ENCODE results near the gene ACTN2.

Gene ACTN2

DNA sequence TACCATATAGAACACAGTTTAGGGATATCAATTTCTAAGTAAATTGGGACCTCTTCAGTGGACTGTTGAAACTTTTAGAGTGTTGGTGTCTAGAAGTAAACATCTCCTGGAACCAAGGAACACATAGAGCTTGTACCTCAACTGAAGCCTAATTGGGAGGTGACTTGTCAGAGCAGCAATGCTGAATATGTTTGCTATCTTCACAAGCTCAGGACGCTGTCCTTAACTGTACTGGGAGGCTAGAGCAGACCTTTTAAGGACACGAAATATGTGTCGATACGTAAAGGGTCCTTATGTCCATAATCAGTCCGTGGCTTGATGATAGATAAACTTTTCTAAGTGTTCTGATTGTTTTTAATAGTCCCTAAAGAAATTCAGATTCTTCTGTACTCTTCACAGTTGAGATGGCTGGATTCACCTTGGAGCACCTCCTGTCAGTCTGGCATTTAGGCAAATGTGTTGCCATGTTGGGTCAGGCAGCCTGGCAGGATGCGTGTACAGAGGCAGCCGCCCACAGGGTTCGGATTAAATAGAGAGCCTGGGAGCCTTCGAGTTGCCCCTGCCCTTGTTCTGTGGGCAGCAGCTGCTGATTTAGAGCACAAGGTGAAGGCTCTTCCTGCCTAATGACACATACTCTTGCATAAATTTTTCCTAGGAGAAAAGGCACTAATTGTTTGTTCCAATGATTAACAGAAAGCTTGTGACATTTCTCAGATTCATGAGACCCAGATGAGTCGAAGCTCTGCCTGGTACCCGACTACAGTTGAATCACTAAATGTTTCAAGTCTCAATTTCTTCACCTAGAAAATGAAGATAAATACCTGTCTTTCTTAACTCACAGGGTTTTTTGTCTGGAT is 3.6 kb downstream of the ACTN2 start:
- DNase-seq (ENCODE audit: extremely low read depth in 1 of 2, low read depth in 1 of 2), result no peak

- DNase-seq (ENCODE audit: extremely low read depth in 1 of 2, low read depth in 1 of 2), result no peak
Observed at GRCh38 chr1:236691348-236691747, 5.0 kb downstream of the ACTN2 start.

GRCh38 chr1:236692128-236692527 is 5.8 kb downstream of the ACTN2 start:
- no peak for DNase-seq (ENCODE audit: extremely low read depth in 1 of 2, low read depth in 1 of 2)

GRCh38 chr1:236692742-236693141 is 6.4 kb downstream of the ACTN2 start:
- DNase-seq (ENCODE audit: extremely low read depth in 1 of 2, low read depth in 1 of 2), result no peak

DNA sequence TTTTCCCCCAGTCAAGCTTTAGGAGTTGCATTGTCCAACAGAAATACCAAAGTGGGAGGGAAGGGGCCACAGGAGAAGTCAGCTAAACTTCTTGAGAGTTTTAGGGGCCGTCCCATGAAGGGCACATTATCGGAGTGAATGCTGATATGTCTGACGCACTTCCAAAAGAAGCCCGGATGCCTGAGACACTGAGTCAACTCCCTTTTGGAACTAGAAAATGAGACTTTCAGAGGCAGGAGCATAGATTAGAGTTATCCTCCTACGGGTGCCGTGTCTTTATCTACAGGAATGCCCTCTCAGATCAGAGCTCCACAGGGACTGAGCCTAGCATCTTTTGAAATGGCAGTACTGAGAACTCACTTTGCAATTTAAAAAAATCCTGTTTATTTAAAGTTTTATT is 13.1 kb downstream of the ACTN2 start:
- no peak for DNase-seq (ENCODE audit: extremely low read depth in 1 of 2, low read depth in 1 of 2)

GRCh38 chr1:236700903-236701302 is 14.6 kb downstream of the ACTN2 start:
- DNase-seq (ENCODE audit: extremely low read depth in 1 of 2, low read depth in 1 of 2), result no peak

- DNase-seq (ENCODE audit: extremely low read depth in 1 of 2, low read depth in 1 of 2), result no peak
Observed at GRCh38 chr1:236701782-236702181, 15.5 kb downstream of the ACTN2 start.

DNA sequence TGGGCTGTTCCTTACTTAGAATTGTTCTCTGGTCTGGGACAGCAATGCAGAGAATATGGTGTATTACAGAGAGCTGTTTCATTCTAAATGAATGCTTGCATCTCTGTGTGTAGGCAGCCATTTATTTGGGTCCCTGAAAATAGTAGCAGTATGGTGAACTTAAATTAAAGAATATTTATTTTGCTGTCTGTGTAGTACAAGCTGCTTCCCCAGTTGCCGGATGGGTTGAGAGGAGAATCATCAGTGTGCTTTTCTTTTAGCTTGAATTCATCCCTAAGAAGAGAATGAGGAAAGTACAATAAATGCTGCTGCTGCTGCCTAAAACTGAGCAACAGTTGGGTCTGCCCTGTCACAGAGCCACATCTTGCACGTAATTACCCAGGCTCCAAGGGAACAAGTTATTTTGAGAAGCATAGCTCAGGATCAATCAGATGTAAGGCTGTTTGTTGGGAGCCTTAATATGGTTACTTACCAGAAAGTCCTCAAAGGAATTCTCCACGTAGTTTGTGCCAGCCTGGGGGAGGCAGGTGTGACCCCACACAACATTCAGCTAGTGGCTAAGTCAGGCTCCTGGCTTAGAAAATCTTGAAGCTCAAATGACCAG is 16.6 kb downstream of the ACTN2 start:
- DNase-seq (ENCODE audit: extremely low read depth in 1 of 2, low read depth in 1 of 2), result no peak

DNA sequence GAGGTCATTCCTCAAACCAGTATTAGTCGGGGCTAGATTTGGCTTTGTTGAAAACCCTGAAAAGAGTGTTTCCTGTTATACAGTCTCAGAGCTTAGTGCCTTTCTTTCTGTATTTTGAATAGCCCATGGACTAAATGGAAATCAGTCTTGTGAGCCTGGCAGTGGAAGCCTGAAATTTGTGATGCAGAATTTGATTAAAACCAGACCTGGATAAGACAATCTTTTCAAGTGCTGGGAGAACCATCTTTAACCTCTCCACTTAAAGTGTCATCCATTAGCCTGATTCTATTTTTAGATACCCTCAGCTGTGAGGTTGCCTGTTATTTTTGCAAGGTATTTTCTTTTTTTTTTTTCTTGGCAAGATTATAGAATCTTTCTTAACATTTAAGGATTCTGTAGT is 19.5 kb downstream of the ACTN2 start:
- DNase-seq (ENCODE audit: extremely low read depth in 1 of 2, low read depth in 1 of 2), result no peak

- DNase-seq (ENCODE audit: extremely low read depth in 1 of 2, low read depth in 1 of 2), result no peak
Observed at GRCh38 chr1:236706183-236706582, 19.9 kb downstream of the ACTN2 start.

GRCh38 chr1:236710328-236710892 is 24.1 kb downstream of the ACTN2 start:
- DNase-seq (ENCODE audit: extremely low read depth in 1 of 2, low read depth in 1 of 2), result no peak

DNA sequence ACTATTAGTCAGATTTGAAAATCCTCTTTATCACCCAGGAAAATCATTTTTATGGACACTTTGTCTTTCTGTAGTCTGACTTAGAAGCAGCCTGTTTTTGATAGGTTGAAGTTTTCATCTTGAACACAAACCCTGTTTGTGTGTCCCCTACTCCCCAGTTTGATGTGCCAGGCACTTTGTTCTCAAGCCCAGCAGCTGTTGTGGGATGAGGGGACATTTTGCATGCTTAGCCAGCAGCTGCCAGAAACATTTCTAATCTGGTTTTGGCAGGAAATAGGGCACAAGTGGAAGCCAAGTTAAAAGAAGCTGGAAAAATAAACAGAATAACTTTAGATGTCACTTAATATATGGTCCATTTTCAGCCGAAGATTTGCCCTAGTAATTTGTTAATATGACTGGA is 29.9 kb downstream of the ACTN2 start:
- no peak for DNase-seq (ENCODE audit: extremely low read depth in 1 of 2, low read depth in 1 of 2)

DNA sequence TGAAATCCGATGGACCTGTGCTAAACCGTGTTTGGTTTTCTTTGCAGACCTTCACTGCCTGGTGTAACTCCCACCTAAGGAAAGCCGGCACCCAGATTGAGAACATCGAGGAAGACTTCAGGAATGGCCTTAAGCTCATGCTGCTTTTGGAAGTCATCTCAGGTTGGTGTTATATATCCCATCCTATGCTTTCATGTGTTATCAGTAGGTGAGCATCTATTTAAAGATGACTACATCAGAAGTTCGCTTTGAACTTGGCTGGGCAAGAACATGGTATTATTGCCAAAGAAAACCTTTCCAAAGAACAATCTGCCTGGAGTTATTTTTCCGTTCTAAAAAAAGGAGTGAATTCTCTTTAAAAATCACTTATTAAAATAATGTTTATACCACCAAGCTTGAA is 31.5 kb downstream of the ACTN2 start:
- DNase-seq (ENCODE audit: extremely low read depth in 1 of 2, low read depth in 1 of 2), result no peak

DNA sequence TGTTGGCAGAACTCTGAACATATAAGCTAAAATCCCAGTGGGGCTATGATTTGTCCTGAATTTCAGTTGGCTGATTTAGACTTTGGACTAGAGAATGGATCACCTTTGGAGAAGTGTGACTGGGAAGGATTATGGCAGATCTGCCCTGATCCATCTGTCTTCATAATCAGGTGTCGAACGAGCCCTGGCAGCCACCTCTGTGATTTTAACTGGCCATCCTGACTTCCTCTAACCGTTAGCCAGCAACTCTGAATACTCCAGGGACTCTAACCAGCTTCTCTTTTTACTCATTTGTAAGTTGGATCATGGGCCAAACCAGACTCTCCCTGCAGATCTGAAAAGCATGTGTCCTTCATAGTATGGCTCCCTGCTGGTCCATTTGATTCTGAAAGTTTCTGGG is 32.0 kb downstream of the ACTN2 start:
- DNase-seq (ENCODE audit: extremely low read depth in 1 of 2, low read depth in 1 of 2), result no peak

DNA sequence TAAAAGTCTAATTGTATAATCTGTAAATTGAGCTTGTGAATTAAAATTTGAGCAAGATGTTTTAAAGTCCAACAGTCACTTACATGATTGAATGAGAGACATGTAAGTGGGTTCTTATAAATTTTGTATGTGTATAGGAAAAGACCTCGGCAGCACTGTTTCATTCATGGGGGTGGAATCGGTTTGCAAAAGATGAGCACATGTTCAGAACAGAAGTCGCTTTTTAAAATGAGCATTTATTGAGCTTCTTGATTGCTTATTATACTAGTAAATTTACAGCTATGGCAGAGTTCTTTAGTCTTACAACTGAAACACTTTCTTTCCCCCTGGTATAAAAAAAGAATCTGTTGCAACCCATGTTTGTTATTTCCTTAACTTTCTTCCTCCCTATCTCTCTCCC is 33.9 kb downstream of the ACTN2 start:
- no peak for DNase-seq (ENCODE audit: extremely low read depth in 1 of 2, low read depth in 1 of 2)

- DNase-seq (ENCODE audit: extremely low read depth in 1 of 2, low read depth in 1 of 2), result no peak
Observed at GRCh38 chr1:236720611-236721010, 34.3 kb downstream of the ACTN2 start.

- no peak for DNase-seq (ENCODE audit: extremely low read depth in 1 of 2, low read depth in 1 of 2)
Observed at GRCh38 chr1:236724049-236724448, 37.8 kb downstream of the ACTN2 start.

DNA sequence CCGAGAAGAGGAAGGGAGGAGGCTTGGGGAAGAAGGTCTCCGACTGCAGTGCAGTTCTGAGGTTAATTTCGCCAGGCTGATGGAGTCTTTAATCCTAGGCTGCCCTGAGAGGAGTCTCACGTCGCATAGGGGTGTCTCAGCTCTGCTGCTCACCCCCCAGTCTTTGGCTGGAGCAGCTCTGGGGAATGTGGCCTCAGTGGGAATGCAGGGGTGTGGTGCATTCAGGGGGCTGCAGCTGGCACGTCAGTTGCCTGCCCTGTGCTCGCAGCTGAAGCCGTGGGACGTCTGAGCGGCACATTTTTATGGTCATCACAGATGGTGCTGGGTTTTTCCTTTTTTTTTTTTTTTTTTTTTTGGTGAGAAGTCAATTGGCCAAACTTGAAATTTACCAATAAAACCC is 38.2 kb downstream of the ACTN2 start:
- DNase-seq (ENCODE audit: extremely low read depth in 1 of 2, low read depth in 1 of 2), result no peak

- no peak for DNase-seq (ENCODE audit: extremely low read depth in 1 of 2, low read depth in 1 of 2)
Observed at GRCh38 chr1:236725668-236726067, 39.4 kb downstream of the ACTN2 start.

DNA sequence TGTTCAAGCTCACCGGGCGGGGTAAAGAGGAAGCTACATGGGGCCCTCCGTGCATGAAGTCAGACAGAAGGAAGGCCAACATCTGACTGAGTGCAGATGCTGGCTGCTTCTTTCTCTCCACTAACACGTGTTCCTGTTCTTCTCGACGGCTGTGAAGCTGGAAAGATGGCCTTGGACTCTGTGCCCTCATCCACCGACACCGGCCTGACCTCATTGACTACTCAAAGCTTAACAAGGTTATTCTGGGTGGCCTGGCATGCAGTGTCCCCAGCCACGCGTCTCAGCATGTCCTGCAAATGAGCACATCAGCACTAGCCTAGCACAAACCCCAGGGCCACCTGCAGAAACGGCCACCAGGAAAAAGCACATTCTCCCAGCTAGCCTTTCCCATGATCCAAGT is 41.2 kb downstream of the ACTN2 start:
- no peak for DNase-seq (ENCODE audit: extremely low read depth in 1 of 2, low read depth in 1 of 2)

GRCh38 chr1:236728752-236729151 is 42.5 kb downstream of the ACTN2 start:
- DNase-seq (ENCODE audit: extremely low read depth in 1 of 2, low read depth in 1 of 2), result no peak

DNA sequence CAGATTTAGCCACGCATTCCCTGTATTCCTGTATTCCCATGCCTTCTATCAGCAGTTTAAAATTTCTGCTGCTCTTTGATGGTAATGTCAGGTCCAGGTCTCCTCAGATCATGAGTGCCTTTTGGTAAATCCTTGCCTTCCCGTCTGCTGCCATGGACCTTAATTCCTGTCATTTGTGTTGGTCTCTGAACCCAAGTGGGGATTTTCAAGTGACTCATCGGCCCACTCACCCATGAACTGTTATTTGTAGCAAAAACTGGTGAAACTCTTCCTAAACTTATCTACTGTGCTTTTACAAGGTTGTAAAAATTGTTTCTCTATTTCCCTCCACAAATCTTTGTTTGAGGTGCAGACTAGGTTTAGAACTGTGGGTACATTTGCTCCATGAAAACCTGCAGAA is 47.4 kb downstream of the ACTN2 start:
- no peak for DNase-seq (ENCODE audit: extremely low read depth in 1 of 2, low read depth in 1 of 2)

All from stimulated activated CD8-positive, alpha-beta memory T cell treated with anti-CD3 and anti-CD28 coated beads, Interleukin-7, amount 100 ng/mL, for 48 hours (primary cell).